GM10266 (cell line): Measurements from ENCODE around the gene CA10.

Experiments used
- DNase-seq: peaks from one replicate; pipeline ENCODE4 v3.0.0; 2012; ENCODE audit errors: extremely low spot score
- TF ChIP-seq, protein P1 (sequence below): IDR thresholded peaks from 2 replicates; pipeline ENCODE4 v1.5.1; 2012; ENCODE audit warnings: mild to moderate bottlenecking, low read depth; ENCODE audit not compliant: control insufficient read depth, insufficient read depth; ENCODE audit errors: missing control alignments

The CA10 gene

DNA sequence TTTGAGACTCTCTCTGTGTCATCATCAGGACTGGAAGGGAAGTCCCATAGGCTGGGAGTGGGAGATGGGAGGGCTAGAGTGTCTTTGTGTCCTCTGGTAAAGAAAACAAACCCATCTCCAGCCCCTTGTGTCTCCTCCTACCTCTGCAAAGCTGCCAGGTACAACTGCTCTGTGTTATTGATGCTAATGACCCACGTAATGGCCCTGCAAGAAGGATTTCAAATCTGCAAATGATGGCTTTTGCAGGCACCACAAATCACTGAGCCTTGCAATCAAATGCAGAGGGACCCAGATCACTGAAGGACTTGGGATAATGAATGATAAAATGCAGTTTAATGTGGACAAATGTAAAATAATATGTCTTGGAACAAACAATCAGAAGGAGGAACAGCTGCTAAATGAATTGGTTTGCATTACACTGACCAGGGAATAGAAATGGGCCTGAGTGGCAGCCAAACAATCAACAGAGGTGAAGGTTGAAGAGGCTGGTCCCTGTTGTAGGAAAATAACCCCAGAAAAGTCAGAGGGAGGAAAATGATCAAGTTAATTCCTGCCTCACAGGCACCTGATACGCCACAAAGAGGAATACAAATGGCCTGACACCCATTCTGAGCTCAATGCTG, 473.1 kb downstream of the CA10 start:
- DNase-seq, result no peak
- TF ChIP-seq, protein P1, sequence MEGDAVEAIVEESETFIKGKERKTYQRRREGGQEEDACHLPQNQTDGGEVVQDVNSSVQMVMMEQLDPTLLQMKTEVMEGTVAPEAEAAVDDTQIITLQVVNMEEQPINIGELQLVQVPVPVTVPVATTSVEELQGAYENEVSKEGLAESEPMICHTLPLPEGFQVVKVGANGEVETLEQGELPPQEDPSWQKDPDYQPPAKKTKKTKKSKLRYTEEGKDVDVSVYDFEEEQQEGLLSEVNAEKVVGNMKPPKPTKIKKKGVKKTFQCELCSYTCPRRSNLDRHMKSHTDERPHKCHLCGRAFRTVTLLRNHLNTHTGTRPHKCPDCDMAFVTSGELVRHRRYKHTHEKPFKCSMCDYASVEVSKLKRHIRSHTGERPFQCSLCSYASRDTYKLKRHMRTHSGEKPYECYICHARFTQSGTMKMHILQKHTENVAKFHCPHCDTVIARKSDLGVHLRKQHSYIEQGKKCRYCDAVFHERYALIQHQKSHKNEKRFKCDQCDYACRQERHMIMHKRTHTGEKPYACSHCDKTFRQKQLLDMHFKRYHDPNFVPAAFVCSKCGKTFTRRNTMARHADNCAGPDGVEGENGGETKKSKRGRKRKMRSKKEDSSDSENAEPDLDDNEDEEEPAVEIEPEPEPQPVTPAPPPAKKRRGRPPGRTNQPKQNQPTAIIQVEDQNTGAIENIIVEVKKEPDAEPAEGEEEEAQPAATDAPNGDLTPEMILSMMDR, result no peak

GRCh38 chr17:51684214-51684613, 474.3 kb downstream of the CA10 start:
- TF ChIP-seq, protein P1, result no peak
- DNase-seq, result no peak

DNA sequence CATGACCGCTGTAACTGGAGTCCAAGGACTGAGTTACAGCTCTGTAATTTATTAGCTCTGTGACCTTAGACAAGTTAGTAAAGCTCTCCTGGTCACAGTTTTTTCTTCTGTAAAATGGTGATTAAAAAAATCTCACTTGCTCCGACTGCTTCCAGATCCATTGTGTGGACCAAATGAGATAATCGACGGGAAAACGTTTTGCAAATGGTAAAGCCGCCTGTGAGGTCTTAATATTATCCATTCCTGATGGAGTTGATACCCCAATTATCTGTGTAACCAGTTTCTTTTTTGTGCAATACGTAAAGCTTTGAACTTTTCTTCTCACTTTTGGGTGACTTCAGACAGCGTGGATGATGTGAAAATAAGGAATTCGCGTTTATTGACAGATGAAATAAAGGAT, 475.2 kb downstream of the CA10 start:
- DNase-seq, result no peak
- TF ChIP-seq, protein P1, result no peak

GRCh38 chr17:51682115-51682514, 476.4 kb downstream of the CA10 start:
- no peak for DNase-seq
- TF ChIP-seq, protein P1, result no peak

- TF ChIP-seq, protein P1, result no peak
- DNase-seq, result no peak
Observed at GRCh38 chr17:51677875-51678274, 480.6 kb downstream of the CA10 start.

DNA sequence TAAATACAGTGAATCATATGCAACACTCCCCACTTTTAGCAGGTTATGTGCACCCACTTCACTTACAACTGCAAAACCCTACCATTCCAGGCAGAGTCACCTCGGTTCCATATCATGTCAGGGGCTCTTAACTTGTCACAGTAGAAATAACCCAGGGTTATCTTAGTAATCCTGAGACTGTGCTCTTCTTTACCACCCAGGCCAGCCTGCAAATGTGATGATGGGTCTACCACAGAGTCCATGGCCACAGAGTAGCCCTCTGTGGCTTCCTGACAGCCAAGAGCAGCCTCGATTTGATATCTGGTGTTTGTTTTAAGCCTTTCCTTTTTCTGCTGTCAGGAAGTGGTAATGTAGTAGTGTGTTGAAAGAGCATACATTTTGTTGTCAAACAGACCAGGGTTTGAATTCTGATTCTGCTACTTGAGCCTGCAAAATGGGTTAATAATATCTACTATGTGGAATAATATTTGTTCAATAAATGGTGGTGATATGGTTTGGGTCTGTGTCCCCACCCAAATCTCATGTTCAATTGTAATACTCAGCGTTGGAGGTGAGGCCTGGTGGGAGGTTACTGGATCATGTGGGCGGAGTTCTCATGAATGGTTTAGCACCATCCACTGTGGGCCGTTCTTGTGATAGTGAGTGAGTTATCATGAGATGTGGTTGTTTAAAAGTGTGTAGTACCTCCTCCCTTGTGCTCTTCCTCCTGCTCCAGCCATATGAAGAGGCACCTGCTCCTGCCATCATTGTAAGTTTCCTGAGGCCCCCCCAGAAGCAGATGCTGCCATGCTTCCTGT, 481.6 kb downstream of the CA10 start:
- TF ChIP-seq, protein P1, result no peak
- DNase-seq, result no peak
